Ishikawa (cell line): ENCODE results near the gene DGUOK.

ENCODE experiments used
- CREB1 ChIP-seq: IDR thresholded peaks from 2 replicates; pipeline ENCODE4 v1.6.1; 2012; ENCODE audit warnings: low read depth
- TF ChIP-seq, protein P1 (sequence below): IDR thresholded peaks from 2 replicates; pipeline ENCODE4 v1.6.1; 2012

- TF ChIP-seq, protein P1, sequence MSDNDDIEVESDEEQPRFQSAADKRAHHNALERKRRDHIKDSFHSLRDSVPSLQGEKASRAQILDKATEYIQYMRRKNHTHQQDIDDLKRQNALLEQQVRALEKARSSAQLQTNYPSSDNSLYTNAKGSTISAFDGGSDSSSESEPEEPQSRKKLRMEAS: no peak
- TF ChIP-seq CREB1: no peak
Measured at GRCh38 chr2:73916666-73917065, 10.0 kb upstream of the DGUOK start.
